HEK293T (cell line): ENCODE data around the gene DAG1.

Source experiments
- BHLHE40 ChIP-seq: fragments of 450-650 bp; IDR thresholded peaks from 2 replicates; pipeline ENCODE4 v1.6.1; 2016; ENCODE audit warnings: mild to moderate bottlenecking, moderate library complexity, borderline replicate concordance
- CTBP1 ChIP-seq: fragments of 450-650 bp; IDR thresholded peaks from 2 replicates; pipeline ENCODE4 v1.6.1; 2016; ENCODE audit warnings: borderline replicate concordance
- ELF4 ChIP-seq: fragments of 450-650 bp; IDR thresholded peaks from 2 replicates; pipeline ENCODE4 v1.6.1; 2017; ENCODE audit warnings: antibody characterized with exemption
- FOXA1 ChIP-seq: fragments of 450-650 bp; IDR thresholded peaks from 2 replicates; pipeline ENCODE4 v1.6.1; 2016; ENCODE audit warnings: mild to moderate bottlenecking
- FOXK2 ChIP-seq: fragments of 450-650 bp; IDR thresholded peaks from 2 replicates; pipeline ENCODE4 v1.6.1; 2016; ENCODE audit warnings: mild to moderate bottlenecking
- FOXM1 ChIP-seq: fragments of 450-650 bp; IDR thresholded peaks from 2 replicates; pipeline ENCODE4 v1.6.1; 2017; ENCODE audit warnings: mild to moderate bottlenecking, borderline replicate concordance
- HDGF ChIP-seq: fragments of 450-650 bp; IDR thresholded peaks from 2 replicates; pipeline ENCODE4 v1.6.1; 2017; ENCODE audit warnings: antibody characterized with exemption, borderline replicate concordance
- L3MBTL2 ChIP-seq: fragments of 450-650 bp; conservative IDR thresholded peaks from 2 replicates; pipeline ENCODE4 v1.6.1; 2016; ENCODE audit warnings: mild to moderate bottlenecking
- LEF1 ChIP-seq: fragments of 450-650 bp; IDR thresholded peaks from 2 replicates; pipeline ENCODE4 v1.6.1; 2017; ENCODE audit warnings: mild to moderate bottlenecking, borderline replicate concordance
- NFRKB ChIP-seq: fragments of 450-650 bp; IDR thresholded peaks from 2 replicates; pipeline ENCODE4 v1.6.1; 2016; ENCODE audit warnings: mild to moderate bottlenecking, moderate library complexity
- SP1 ChIP-seq: fragments of 450-650 bp; IDR thresholded peaks from 2 replicates; pipeline ENCODE4 v1.6.1; 2017
- SUZ12 ChIP-seq: fragments of 450-650 bp; IDR thresholded peaks from 2 replicates; pipeline ENCODE4 v1.6.1; 2016; ENCODE audit warnings: mild to moderate bottlenecking
- TARDBP ChIP-seq: fragments of 450-650 bp; IDR thresholded peaks from 2 replicates; pipeline ENCODE4 v1.6.1; 2016

DNA sequence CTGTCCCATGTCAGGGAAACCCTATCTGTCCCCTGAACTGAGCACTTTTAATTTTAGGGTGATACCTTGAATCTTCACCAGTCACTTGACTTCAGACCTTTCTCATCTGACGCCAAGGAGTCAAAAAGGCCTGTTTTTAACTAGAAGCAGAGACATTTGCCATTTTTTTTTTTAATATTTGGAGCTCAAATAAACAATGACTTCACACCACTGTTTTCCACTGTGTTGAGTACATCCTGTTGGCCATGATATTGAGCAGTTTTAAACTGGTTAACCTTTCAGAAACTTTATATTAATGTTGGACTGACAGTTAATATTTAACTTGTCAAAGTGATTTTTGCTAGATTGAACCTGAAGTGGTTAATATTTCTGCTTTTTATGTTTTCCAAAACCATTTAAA lies 28.2 kb downstream of the DAG1 start:
- TF ChIP-seq SP1: no peak
- no peak for TF ChIP-seq NFRKB
- no peak for TF ChIP-seq SUZ12
- TF ChIP-seq LEF1: no peak
- no peak for TF ChIP-seq FOXK2
- no peak for TF ChIP-seq ELF4
- TF ChIP-seq BHLHE40: no peak
- no peak for TF ChIP-seq TARDBP
- TF ChIP-seq L3MBTL2: no peak
- TF ChIP-seq FOXA1: no peak
- no peak for TF ChIP-seq HDGF
- no peak for TF ChIP-seq CTBP1
- TF ChIP-seq FOXM1: no peak
